HG02610 (cell line): ENCODE results near the gene GOLT1A.

Experiments
- ATAC-seq: cut with Tn5 transposase; IDR thresholded peaks from one replicate; pipeline ENCODE4 v1.9.1; 2021; ENCODE audit warnings: mild to moderate bottlenecking, moderate library complexity; ENCODE audit not compliant: unreplicated experiment

Gene GOLT1A

GRCh38 chr1:204219971-204220616 lies 6.3 kb upstream of the GOLT1A start:
- no peak for ATAC-seq

GRCh38 chr1:204218552-204218951 lies 4.8 kb upstream of the GOLT1A start:
- no peak for ATAC-seq

GRCh38 chr1:204217648-204218000 lies 3.8 kb upstream of the GOLT1A start:
- ATAC-seq: no peak

GRCh38 chr1:204216880-204217647 lies 3.3 kb upstream of the GOLT1A start:
- no peak for ATAC-seq

GRCh38 chr1:204216236-204216635 lies 2.4 kb upstream of the GOLT1A start:
- ATAC-seq: no peak

- no peak for ATAC-seq
Observed at GRCh38 chr1:204212715-204213114, 1.1 kb downstream of the GOLT1A start.

GRCh38 chr1:204211046-204211445 lies 2.7 kb downstream of the GOLT1A start:
- ATAC-seq: no peak

GRCh38 chr1:204207136-204207616 lies 6.6 kb downstream of the GOLT1A start:
- ATAC-seq: no peak

- no peak for ATAC-seq
Observed at GRCh38 chr1:204206121-204206520, 7.7 kb downstream of the GOLT1A start.

- ATAC-seq: no peak
Observed at GRCh38 chr1:204205486-204205885, 8.3 kb downstream of the GOLT1A start.

GRCh38 chr1:204204944-204205343 lies 8.8 kb downstream of the GOLT1A start:
- no peak for ATAC-seq

- no peak for ATAC-seq
Observed at GRCh38 chr1:204203206-204203767, 10.5 kb downstream of the GOLT1A start.

GRCh38 chr1:204202481-204202880 lies 11.3 kb downstream of the GOLT1A start:
- ATAC-seq: no peak

GRCh38 chr1:204201348-204202040 lies 12.3 kb downstream of the GOLT1A start:
- no peak for ATAC-seq

- no peak for ATAC-seq
Observed at GRCh38 chr1:204199579-204199978, 14.2 kb downstream of the GOLT1A start.

GRCh38 chr1:204198348-204199340 lies 15.1 kb downstream of the GOLT1A start:
- ATAC-seq: no peak

- ATAC-seq: no peak
Observed at GRCh38 chr1:204197068-204197467, 16.7 kb downstream of the GOLT1A start.

GRCh38 chr1:204196068-204196795 lies 17.6 kb downstream of the GOLT1A start, which contains the start of gene KISS1:
KISS1 (minus strand) TSS chr1:204196491; CDS start chr1:204192876, 3,615 bp downstream.
- no peak for ATAC-seq

GRCh38 chr1:204194771-204195170 lies 19.0 kb downstream of the GOLT1A start:
- ATAC-seq: no peak

- no peak for ATAC-seq
Observed at GRCh38 chr1:204194080-204194479, 19.7 kb downstream of the GOLT1A start.
